HG03575 (cell line): Measurements from ENCODE around the gene NADK.

Source experiments
- ATAC-seq: cut with Tn5 transposase; IDR thresholded peaks from one replicate; pipeline ENCODE4 v1.9.1; 2021; ENCODE audit not compliant: unreplicated experiment, insufficient number of reproducible peaks, low FRiP score; ENCODE audit errors: extremely low read depth

The NADK gene

DNA sequence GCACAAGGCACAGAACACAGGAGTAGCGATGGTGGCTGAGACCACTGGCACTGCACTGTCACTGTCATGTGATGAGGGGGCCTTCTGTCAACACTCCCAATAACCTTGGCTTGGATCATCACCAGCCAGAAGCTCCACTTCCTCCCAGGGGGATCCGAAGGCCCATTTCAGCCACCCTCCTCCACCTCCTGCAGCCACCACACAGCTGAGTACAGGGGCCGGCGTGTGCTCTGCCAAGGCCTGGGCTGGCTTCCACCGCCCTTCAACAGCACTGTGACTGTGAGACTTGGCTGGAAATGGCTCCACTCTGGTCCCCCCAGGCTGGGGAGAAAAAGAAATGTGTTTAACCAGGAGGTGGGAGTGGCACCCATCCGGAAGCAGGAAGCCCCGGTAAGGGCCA is 9.9 kb upstream of the NADK start:
- no peak for ATAC-seq

- no peak for ATAC-seq
Observed at GRCh38 chr1:1786836-1787605, 8.8 kb upstream of the NADK start.

DNA sequence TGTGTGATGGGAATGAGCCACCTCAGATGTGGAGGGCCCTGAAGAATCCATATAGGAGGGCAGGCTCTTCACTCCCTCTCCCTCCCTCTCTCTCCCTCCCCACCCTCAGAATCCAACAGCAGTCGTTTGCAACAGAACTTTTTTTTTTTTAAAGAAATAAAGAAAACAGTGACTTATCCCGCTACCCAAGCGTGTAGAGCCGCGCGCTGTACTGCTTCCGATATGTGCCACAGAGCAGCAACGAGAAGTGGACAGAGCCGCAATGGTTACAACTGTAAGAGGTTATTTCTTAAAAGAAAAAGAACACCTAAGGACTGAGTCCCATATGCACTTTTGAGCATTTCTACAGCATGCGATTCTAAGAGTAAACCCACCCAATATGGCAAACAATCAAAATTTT is 7.4 kb upstream of the NADK start:
- ATAC-seq: no peak

DNA sequence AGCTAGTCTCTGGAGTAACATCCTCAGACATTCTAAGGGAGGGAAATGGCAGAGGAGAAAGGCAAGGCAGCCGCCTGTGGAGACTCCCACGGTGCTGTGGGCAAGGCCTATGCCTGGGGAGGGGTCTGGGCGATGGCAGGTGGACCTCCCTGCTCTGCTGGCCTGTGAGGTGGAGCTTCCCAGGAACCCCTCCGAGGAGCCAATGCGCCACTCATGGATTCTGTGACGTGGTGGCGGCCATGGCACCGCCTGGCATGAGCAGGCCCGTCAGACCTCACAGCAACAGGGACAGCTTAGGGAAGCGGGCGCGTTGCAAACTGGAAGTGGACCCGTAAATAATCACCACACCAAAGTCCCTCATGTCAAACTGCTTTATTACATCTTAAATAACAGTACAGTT is 6.7 kb upstream of the NADK start:
- no peak for ATAC-seq

GRCh38 chr1:1783320-1783719 is 5.0 kb upstream of the NADK start:
- ATAC-seq: no peak

DNA sequence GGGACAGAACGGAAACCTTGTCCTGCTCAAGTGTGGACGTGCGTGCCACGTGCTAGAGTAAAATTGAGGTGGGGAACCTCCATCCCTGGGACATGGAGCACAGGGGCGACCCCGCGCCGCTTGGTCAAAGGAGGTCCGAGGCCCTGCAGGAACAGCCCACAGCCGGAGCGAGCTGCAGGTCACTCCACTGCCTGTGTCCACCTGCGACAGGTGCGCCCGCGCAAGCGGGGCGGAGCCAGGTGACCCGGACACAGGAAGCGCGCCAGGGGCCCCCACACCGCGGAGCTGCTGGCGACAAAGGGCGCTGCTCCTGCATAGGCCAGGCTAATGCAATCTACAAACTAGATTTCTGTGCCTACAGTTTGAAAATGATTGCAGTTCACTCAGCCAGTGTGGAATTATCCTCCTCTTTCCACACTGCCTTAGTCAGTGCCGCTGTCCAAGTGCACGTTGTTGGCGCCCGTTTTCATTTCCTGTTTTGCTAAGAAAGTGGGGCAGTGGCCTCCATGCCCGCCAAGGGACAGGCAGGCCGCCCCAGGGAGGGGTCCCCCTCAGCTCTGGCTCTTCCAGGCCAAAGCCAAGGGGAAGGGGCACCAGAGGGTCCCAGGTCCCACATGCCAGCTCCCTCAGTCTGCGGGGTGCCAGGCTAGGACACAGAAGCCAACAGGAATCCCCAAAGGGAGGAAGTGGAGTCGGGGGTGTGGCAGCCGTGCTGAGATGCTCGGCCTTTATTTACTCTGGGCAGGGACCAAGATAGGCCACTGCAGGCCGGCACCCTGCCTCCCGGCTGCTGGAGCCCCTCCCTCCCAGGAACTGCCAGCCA is 4.3 kb upstream of the NADK start:
- no peak for ATAC-seq

DNA sequence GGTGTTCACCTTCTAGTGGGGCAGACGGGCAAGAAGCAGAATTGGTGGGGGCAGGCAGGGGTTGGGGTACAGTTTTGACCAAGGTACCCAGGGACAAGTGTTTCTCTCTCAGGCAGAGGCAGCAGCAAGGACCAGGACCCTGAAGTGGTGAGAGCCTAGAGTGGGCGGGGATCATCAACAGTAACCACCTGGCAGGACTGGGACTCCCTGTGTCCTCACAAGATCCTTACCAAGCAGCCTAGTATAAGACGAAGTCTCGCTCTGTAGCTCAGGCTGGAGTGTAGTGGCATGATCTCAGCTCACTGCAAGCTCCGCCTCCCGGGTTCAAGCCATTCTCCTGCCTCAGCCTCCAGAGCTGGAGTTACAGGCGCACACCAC is 3.2 kb upstream of the NADK start:
- ATAC-seq: no peak

DNA sequence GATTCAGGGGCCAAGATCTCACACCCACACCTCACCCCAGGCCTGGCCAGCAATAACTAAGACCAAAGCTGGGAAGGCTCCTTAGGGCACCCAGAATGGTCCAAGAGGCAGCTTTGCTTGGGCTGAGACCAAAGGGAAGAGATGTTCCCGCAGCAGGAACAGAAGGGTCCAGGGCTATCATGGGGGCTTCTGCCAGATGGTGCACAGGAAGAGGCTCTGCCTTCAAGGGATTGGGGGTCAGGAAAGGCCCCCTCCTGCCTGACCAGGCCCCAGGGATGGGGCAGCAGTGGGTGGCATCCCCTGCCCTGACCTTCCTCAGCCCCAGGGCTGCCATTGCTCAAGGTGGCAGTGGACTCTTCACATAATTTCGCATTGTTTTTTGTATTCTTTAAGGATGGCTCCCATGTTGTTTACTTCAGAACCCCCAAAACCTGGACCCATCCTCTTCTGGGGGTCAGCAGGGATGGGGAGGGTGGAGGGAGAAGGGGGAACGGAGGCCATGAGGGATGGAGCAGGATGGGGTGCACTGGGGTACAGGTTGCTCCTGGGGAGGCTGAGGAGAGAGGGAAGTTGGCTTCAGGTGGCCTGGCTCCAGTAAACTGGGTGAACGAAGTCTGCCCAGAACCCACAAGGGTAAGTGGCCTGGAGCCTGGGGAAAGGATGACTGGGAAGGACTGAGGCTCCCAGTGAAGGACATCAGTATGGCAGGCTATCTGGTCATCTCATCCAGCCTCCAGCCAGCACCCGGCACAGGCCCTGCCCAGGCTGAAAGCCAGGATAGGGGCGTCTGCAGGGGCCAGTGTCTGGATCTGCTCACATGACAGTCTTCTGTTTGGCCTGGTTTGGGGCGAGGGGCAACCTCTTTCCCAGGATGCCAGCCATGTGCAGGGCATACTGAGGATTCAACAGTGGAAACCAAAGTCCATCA is 2.6 kb upstream of the NADK start:
- ATAC-seq: no peak

DNA sequence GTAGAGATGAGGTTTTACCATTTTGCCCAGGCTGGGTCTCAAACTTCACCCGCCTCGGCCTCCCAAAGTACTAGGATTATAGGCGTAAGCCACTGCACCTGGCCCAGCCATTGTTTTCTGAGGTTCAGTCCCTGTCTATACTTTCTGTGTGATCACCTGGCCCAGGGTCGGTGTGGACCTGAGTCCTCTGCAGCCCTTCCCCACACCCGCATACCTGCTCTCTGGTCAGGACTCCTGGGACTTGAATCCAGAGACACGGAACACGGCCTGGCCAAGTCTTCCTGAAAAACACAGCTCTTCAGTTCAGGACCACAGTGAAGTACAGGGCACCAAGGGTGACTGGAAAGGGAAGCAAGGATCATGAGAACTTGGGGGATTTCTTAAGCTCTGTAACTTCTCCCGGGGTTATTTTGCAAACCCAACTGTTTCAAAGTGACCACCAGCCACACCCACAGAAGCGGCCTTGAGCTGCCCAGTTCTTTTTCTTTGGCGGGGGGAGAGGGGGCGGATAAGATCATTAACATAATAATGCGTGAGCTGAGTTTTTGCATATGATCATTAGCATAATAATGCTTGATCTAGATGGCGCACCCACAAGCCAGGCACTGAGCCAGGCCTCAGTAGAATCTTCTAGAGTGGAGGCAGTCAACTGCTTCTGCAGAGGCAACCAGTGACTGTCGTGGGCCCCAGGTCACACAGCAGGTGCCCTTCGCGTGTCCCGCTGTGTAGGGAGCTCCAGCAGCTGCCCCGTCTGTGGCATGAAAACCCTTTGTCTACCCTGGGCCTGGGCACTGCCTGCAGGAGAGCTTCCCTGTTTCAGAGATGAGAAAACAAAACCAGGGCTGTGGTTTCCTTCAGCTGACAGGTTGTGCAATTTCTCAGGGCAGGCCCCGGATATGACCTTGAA is 1.7 kb upstream of the NADK start:
- no peak for ATAC-seq

GRCh38 chr1:1779320-1779675 is 1.0 kb upstream of the NADK start:
- ATAC-seq: no peak

DNA sequence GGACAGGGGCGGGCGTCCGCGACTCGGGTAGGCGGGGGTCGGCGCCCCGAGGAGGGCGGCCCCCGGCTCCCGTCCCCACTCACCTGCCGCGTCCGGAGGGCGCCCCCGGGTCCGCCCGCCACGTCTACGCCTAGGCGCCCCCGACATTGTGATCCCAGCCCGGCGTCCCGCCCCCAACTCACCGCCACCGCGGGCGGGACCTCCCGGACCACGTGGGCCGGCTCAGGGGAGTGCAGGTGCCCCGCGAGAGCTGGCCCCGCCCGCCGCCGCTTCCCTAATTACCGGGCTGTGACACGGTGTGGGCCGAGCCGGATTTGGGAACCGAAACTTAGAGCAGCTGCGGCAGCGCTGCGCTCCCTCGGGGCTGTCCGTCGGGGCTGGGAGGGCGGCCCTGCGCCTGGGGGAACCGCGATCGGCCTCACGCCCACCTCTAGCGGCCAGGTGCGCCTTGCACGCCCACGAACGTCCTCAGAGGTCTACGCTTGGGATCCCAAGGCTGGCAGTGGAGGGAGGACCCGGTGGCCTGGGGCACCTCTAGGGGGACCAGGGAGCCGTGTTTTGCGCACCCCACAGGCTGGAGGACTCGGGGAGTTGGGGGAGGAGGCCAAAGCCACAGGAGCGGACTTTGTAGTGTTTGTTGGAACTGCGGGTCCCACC is 521 bp upstream of the NADK start:
- peak; percentile 35 for ATAC-seq

GRCh38 chr1:1777583-1777899 is 729 bp downstream of the NADK start:
- ATAC-seq: no peak

- ATAC-seq: no peak
Observed at GRCh38 chr1:1776672-1777582, 1.3 kb downstream of the NADK start.

DNA sequence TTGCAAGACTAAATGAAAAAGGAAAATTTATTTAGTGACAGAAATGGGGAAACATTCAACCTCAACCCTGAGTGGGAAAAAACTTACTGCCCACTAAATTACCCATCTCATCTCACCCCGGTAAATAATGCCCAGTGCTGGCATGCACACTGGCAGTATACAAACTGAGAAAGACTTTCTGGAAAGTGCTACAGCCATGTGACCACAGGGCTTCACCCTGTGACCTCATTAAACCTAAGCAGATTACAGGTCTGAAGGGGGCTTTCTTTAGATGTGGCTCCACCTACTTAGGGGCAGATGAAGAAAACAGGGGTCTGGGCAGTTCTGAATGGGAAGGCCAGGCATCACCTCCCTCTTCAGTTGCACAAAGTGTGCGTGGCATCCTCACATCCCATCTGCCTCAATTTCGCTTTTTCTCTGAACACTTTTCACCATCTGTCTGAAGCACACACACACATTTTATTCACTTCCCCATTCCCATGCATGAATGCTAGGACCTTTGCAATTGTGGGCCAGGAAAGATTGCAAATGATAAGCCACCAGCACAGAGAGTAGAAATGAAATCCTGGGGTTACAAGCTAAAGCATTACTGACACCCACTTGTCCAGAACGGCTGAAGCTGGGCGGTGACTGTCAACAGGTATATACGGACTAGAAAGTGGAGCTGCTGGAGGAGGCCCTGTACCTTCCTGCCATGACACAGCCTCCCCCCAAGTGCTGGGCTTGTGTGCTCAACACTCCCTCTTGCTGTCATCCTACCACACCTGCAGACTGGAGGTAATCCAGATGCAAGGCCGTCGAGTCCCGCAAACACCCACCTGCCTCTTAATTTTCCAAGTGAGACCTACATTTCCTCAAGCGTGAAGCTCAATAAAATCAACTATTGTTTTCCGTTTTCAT is 2.7 kb downstream of the NADK start:
- ATAC-seq: no peak

DNA sequence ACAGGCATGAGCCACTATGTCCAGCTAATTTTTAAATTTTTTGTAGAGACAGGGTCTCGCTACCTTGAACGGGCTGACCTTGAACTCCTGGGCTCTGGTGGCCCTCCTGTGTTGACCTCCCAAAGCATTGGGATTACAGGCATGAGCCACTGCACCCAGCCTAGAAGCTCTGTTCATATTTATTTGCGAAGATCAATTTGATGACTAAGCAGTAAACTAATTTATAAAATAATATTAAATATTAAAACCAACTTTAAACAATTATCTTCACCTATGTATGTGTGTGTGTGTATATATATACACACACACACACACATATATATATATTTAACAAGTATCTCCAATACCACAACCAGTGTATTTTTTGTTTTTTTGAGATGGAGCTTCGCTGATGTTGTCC is 4.4 kb downstream of the NADK start:
- no peak for ATAC-seq

DNA sequence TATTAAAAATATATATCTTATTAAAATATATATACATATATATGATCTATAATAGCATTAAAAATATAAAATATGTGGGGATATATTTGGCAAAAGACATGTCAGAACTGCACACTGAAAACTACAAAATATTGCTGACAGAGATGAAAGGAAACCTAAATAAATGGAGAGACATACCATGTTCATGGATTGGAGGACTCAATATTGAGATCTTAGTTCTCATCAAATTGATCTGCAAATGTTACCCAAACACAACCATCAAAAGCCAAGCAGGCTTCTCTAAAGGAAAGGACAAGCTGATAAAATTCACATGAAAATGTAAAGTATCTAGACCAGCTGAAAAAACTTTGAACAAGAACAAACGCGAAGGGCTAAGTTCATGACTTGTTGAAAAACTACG is 7.2 kb downstream of the NADK start:
- ATAC-seq: no peak
